Activated CD4-positive, alpha-beta T cell treated with anti-CD3 and anti-CD28 coated beads, Interleukin-2, amount 50 U/mL, for 48 hours (primary cell): ENCODE data around the gene COG5.

Experiments
- DNase-seq, 2 experiments: peaks; one replicate each; pipeline ENCODE4 v3.0.0-alpha.2; 2020

The COG5 gene

GRCh38 chr7:107212725-107213124 lies 351.0 kb downstream of the COG5 start:
- DNase-seq: no peak

- DNase-seq: no peak
Measured at GRCh38 chr7:107210400-107210799, 353.3 kb downstream of the COG5 start.

DNA sequence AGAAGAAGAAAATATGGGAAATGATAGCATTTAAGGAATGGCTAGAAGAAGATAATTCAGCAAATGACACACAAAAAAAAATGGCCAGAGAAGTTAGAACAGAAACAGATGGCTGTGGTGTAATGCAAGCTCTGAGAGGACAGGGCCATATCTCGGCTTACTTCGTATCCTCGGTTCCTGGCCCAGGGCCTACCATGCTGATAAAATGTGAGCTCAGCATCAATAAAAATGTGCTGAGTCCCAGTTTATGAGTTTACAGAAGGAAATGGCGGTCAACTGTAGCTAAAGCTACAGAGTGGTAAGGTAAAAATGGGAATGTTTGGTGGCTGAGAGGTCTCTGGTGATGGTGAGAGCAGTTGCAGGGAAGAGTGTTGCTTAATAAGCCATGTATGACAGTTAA lies 354.2 kb downstream of the COG5 start:
- no peak for DNase-seq

GRCh38 chr7:107208563-107208962 lies 355.2 kb downstream of the COG5 start:
- no peak for DNase-seq

GRCh38 chr7:107208024-107208521 lies 355.6 kb downstream of the COG5 start:
- no peak for DNase-seq

DNA sequence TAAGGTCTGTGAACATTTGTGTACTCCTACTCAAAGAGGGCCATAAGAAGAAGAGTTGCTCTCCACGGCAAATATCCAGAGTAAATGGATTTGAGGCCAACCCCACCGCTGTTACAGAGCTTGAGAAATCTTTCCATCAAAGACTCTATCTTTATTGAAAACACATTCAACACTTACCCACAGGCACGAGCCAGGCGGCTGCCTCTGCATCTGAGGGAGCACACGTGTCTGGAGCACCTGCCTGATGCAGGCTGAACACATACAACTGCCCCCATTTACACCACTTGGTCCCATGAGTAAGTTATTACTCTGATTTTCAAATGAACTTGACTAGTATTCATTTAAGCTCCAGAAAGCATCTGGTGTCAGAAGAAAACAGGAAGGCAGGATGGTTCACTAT lies 356.3 kb downstream of the COG5 start:
- no peak for DNase-seq

DNA sequence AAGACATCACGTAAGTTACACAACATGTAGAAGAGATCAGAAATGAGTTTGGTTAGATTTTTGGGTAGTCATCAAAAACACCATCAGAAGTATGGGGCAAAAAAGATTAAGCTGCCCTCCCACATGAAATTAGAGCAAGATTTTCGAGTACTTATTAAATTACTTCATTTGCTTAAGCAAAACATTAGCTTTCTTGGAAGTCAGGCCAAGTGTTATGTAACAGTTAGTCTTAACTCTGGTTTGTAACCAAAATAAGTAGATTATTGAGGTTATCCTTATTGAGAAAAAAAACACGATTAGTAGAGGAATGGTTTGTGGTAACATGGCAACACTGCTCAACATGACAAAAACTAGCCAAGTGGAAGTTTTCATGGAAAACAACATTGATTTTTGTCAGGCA lies 357.0 kb downstream of the COG5 start:
- DNase-seq: no peak

DNA sequence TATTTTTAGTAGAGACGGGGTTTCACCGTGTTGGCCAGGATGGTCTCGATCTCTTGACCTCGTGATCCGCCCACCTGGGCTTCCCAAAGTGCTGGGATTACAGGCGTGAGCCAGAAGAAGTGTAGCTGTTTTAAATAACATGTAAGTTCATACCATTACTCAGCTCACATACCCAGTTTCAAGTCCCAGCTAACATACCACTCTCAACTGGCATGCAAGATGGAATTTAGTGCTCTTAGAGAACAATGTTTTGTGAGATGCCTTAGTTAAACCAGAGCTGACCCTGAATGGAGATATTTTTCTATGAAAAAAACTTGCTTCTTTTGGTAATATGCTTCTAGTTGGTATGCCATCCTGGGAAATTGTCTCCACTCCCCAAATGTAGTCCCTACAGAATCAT lies 357.6 kb downstream of the COG5 start:
- no peak for DNase-seq

DNA sequence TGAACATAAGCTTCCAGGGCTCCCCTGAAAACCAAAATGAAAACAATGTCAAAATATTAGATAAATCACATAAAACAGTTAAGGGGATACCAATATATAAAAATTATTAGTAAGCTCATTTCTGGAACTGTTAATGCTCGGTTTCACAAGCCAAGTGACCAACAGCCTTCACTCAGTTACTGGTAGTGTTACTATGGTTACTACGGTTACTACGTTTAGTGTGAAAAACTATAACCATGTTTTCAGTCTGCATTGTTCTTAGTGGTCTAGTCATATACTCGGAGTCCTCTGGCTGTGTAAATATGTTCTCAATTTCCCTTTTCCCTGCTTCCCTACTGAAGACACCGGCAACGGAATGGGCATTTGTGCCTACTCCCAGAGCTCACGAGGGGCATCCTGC lies 360.1 kb downstream of the COG5 start:
- no peak for DNase-seq

GRCh38 chr7:107201795-107202450 lies 361.8 kb downstream of the COG5 start:
- DNase-seq: peak; percentile 25 to 35

DNA sequence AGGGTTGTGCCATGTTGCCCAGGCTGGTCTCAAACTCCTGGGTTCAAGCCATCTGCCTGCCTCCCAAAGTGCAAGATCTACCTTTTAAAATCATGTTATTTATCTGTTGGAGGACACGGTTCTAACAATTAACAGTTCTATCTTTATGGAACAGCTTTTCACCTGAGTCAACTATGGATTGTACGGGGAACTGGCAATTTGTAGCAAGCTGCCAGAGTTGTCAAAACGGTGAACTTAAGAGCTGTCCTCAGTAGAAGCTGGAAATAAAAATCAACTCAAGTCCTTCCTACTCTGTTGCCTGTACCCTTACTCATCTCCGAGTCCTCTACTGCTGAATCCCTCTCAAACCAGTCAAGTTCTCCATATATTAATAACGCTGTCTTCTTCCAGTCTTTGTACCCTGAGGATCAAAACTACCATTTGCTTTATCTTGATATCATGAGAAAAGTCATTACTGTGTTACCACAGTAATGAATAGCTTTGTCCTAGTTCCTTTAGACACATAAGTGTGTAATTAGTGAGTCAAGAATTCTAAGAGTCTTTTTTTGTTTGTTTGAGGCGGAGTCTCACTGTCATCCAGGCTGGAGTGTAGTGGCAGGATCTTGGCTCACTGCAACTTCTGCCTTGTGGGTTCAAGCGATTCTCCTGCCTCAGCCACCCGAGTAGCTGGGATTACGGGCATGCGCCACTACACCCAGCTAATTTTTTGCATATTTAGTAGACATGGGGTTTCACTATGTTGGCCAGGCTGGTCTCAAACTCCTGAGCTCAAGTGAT lies 366.7 kb downstream of the COG5 start:
- DNase-seq: no peak

DNA sequence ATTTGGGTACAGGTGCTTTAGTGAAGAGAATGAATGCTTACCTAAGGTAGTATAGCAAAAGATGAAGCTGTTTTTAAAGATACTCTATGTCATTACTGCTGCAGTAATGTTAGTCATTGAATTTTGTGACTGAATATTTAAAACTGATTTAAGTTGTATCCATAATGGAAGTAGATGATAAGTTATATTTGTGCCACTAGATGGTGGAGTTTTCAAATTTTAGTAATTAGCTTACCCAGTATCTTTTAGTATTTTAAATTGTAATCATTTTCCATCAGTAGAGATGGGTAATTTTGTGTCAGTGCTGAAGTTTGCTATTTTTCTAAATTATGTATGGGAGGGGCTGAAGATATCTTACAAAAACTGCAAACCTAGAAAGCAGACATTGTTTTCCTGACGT lies 369.7 kb downstream of the COG5 start:
- DNase-seq: no peak

DNA sequence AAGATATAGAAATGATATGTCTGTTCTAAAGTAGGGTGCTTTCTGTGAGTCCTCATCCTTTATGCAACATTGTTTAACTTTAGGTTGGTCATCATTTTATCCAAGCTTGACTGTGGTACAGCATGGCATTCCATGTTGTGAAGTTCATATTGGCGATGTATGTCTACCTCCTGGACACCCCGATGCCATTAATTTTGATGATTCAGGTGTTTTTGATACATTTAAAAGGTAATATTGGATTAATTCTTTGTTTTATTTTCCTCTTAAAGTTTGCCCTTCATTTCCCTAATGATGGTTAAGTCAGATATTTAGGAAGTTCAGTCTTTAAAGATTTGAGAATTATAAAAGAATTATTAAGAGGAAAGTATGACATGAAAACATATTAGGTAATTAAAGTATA lies 373.6 kb downstream of the COG5 start:
- DNase-seq: no peak

- no peak for DNase-seq
Measured at GRCh38 chr7:107187774-107188173, 375.9 kb downstream of the COG5 start.

DNA sequence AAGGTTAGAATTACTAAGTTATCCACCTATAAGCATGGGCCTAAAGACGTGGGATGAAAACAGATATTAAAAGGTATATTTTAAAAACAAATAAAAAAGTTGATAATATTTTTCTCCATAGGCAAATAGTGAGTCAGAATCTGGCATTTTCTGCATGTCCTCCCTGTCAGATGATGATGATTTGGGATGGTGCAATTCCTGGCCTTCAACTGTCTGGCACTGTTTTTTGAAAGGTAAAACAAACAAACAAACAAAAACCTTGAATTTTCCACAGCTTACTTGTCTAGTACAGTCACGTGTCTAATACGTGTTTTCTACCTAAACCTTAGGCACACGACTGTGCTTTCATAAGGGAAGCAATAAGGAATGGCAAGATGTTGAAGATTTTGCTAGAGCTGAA lies 377.5 kb downstream of the COG5 start:
- DNase-seq: no peak

DNA sequence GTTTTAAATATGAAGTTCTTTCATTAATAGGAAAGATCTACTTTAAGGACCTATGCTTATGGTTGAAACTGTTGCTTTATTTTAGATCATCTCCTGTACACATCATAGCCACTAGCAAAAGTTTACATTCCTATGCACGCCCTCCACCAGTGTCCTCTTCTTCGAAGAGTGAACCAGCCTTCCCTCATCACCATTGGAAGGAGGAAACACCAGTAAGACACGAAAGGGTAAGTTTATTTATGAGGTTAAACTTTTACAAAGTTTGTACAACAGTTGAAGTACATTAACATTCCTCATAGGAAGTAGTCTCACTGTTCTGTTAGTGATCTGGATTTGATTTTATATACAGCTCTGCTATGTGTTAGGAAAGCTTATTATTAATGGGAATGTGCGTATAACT lies 378.0 kb downstream of the COG5 start:
- no peak for DNase-seq

GRCh38 chr7:107181172-107181571 lies 382.5 kb downstream of the COG5 start:
- DNase-seq: no peak

DNA sequence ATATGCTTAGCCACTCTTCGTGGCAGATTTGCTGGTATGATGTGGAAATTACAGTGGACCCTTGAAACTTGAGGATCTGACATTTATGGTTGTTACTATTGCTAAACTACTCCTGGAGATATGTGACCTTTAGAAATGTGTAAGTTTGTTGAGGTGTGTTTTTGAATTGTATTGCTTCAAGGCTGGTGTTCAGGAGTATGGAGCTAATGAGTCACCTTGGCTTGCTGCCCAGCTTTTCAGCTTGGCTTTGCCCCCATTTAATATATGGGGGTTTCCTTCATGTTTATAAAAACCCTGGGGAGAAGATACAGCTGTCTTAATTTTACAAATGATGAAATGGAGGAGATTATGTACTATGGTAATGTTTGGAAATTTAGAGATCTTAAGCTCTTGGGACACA lies 383.3 kb downstream of the COG5 start:
- peak; percentile 65 to 72 for DNase-seq

GRCh38 chr7:107179326-107180164 lies 384.2 kb downstream of the COG5 start:
- DNase-seq: no peak

DNA sequence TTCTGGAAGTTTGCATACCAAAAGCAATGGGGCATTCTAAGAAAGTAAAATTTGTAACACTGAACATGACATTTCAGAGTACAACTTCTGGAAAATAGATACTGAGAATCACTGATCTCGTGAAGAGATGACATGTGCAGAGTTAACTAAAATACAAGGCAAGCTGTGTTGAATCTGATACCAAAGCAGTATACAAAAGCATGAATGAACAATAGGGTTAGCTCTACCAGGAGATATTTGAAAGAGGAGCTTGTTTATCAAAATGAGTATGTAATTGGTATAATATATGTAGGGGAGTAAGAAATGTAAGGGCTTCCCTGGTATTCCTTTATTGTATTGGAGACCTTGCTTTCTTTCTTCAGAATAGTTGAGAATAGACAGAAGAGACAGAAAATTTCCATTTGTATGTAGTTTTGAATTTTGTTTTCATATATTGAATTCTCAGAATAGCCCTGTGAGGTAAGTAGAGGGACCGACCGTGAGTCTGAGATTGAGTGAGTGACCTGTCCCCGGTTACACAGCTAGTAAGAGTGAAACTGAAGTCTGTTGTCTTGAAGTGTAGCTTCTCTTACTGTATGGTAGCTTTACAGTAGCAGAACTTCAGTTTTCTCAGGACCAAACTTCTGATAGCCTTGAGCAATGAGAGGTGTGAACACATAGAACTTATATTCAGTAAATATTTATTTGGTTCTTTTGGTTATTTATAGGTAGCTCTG lies 389.9 kb downstream of the COG5 start:
- DNase-seq: no peak

DNA sequence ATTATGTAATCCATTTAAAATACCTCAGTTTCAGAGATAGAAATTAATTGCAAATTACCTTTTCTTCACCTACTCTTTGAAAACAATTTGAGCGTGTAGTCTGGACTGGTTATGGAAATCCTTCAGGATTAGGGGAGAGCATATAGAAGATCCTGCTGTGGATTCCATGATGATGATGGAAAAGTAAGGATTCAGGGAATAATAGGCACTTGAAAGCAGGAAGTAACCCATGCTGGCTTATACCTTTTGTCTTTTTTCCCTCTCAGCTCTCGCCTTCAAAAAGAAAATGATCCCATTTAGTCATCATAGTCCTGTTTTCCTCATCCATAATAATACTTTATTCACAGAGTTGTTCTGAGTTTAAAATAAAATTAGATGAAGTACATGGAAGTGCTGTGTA lies 390.5 kb downstream of the COG5 start:
- DNase-seq: no peak

GRCh38 chr7:107172276-107173032 lies 391.3 kb downstream of the COG5 start:
- DNase-seq: no peak
